ENCODE results near the gene MLLT6. TPM values are rescaled to one million over a fixed set of nuclear protein-coding genes. Genes with fewer than 3 reads are reported as not detected.

The MLLT6 gene
- total and polyA plus RNA-seq, 2 of the 13 experiments (the other 11 are each of a cell fraction or from before 2014, with no cell fraction given): 50.7 to 69.5 TPM

DNA sequence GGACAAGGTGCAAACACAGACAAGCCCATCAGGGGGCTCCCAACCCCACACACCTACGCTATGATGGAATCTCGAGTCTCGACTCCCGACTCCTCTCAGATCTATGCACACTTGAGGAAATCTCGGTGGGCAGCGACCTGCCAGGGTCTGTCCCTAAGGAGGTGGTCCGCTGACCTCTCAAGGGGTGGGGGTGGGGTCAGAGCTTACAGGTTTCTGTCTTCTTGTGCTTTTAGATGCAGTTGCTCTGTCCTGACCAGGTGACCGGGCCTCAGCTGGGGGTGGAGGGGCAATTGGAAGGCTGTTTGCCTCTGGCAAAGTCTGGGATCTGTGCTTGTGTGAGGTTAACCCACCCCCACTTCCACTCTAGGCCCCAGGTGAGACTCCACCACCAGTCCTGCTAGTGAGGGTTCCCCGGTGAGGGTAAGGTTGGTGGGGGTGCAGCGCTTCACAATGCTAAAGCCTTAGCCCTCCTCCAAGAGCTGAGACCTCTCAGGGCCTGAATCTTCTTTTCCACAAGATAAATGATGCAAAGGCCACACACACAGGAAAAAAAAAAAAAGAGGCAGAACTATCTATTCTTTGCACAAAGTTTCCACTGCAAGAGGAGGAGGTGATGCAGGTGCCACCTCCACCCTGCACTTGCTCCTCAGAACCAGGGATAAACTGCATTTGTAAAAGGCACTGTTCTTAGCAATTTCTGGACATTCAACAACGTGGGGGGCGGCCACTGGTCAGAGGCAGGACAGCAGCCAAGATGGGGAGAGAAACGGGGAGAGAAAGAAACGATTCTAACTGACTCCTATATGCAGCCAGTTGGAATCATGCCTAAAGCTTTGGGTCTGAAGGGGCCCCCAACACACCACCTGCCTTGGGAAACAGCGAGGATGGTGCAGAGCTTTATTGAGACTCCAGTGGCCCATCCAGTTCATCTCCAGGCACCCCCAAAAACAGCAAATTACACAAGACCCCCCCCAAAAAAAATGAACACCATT is 29.2 kb downstream of the MLLT6 start (continued):
- TF ChIP-seq ZBTB37 (CRISPR knock-in tag; IDR thresholded peaks at IDR 0.05) (no peak), ZIK1 (CRISPR knock-in tag; IDR thresholded peaks at IDR 0.05; ENCODE audit: borderline replicate concordance, low read depth) (no peak), ELF3 (CRISPR knock-in tag; IDR thresholded peaks at IDR 0.05) (no peak), LRRFIP1 (CRISPR knock-in tag; conservative IDR thresholded peaks at IDR 0.05) (no peak), ZNF556 (CRISPR knock-in tag; IDR thresholded peaks at IDR 0.05; ENCODE audit: borderline replicate concordance) (no peak), IRF2 (CRISPR knock-in tag; IDR thresholded peaks at IDR 0.05) (no peak), GTF3A (CRISPR knock-in tag; conservative IDR thresholded peaks at IDR 0.05) (no peak), TRAFD1 (CRISPR knock-in tag; IDR thresholded peaks at IDR 0.05; ENCODE audit: borderline replicate concordance) (no peak), ZC3H4 (CRISPR knock-in tag; IDR thresholded peaks at IDR 0.05; ENCODE audit: borderline replicate concordance) (no peak), RFX3 (CRISPR knock-in tag; IDR thresholded peaks at IDR 0.05) (no peak), ZSCAN25 (CRISPR knock-in tag; IDR thresholded peaks at IDR 0.05) (no peak)
- TF ChIP-seq, protein P1, sequence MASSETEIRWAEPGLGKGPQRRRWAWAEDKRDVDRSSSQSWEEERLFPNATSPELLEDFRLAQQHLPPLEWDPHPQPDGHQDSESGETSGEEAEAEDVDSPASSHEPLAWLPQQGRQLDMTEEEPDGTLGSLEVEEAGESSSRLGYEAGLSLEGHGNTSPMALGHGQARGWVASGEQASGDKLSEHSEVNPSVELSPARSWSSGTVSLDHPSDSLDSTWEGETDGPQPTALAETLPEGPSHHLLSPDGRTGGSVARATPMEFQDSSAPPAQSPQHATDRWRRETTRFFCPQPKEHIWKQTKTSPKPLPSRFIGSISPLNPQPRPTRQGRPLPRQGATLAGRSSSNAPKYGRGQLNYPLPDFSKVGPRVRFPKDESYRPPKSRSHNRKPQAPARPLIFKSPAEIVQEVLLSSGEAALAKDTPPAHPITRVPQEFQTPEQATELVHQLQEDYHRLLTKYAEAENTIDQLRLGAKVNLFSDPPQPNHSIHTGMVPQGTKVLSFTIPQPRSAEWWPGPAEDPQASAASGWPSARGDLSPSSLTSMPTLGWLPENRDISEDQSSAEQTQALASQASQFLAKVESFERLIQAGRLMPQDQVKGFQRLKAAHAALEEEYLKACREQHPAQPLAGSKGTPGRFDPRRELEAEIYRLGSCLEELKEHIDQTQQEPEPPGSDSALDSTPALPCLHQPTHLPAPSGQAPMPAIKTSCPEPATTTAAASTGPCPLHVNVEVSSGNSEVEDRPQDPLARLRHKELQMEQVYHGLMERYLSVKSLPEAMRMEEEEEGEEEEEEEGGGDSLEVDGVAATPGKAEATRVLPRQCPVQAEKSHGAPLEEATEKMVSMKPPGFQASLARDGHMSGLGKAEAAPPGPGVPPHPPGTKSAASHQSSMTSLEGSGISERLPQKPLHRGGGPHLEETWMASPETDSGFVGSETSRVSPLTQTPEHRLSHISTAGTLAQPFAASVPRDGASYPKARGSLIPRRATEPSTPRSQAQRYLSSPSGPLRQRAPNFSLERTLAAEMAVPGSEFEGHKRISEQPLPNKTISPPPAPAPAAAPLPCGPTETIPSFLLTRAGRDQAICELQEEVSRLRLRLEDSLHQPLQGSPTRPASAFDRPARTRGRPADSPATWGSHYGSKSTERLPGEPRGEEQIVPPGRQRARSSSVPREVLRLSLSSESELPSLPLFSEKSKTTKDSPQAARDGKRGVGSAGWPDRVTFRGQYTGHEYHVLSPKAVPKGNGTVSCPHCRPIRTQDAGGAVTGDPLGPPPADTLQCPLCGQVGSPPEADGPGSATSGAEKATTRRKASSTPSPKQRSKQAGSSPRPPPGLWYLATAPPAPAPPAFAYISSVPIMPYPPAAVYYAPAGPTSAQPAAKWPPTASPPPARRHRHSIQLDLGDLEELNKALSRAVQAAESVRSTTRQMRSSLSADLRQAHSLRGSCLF (CRISPR knock-in tag; IDR thresholded peaks at IDR 0.05; ENCODE audit: borderline replicate concordance): no peak
- TF ChIP-seq, protein P2, sequence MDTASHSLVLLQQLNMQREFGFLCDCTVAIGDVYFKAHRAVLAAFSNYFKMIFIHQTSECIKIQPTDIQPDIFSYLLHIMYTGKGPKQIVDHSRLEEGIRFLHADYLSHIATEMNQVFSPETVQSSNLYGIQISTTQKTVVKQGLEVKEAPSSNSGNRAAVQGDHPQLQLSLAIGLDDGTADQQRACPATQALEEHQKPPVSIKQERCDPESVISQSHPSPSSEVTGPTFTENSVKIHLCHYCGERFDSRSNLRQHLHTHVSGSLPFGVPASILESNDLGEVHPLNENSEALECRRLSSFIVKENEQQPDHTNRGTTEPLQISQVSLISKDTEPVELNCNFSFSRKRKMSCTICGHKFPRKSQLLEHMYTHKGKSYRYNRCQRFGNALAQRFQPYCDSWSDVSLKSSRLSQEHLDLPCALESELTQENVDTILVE (CRISPR knock-in tag; IDR thresholded peaks at IDR 0.05): no peak
- TF ChIP-seq, protein P3, sequence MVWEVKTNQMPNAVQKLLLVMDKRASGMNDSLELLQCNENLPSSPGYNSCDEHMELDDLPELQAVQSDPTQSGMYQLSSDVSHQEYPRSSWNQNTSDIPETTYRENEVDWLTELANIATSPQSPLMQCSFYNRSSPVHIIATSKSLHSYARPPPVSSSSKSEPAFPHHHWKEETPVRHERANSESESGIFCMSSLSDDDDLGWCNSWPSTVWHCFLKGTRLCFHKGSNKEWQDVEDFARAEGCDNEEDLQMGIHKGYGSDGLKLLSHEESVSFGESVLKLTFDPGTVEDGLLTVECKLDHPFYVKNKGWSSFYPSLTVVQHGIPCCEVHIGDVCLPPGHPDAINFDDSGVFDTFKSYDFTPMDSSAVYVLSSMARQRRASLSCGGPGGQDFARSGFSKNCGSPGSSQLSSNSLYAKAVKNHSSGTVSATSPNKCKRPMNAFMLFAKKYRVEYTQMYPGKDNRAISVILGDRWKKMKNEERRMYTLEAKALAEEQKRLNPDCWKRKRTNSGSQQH (CRISPR knock-in tag; IDR thresholded peaks at IDR 0.05; ENCODE audit: low read depth): no peak

Data from HepG2 (cell line).